ENCODE data around the gene CFAP20.
"Not testable (repeated sequence)": the region's sequence is repeated elsewhere in the genome, so short reads cannot be mapped to it uniquely, and the experiment has no call there.

The CFAP20 gene

DNA sequence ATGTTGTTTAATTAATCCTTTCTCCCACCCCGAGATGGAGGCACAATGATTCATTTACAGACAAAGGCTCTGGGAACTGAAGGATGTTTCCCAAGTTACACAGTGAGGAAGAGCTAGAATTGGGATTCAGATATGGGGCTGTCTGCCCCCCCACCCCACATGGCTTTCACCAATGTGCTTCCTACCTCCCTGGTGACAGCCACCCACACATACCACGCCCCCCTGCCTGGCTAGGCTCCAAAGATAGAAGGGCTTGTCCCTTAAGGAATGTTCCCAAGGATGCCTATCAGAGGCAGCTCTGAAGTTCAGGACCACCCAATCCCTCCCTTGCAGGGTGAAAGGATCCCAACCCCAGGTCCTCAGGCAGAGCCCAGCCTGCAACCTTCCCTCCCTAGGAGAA lies 32.9 kb downstream of the CFAP20 start:
- DNase-seq, result no peak
- no peaks in the 10 kb centered on the region for H3K27me3 Mint-ChIP-seq

DNA sequence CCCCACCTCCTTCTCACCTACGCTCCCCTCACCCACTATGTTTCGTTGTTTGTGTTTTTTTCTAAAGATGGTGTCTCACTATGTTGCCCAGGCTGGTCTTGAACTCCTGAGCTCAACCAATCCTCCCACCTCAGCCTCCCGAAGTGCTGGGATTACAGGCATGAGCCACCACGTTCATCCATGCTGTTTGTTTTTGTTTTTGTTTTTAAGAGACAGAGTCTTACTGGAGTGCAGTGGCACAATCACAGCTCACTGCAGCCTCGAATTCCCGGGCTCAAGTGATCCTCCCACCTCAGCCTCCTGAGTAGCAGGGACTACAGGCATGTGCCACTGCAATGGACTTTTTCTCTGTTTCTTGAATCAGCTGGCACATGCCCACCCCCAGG lies 33.6 kb downstream of the CFAP20 start:
- not testable (repeated sequence) for H3K36me3 Mint-ChIP-seq (ENCODE audit: low read depth); H3K27ac Mint-ChIP-seq; H3K9me3 Mint-ChIP-seq; H3K4me3 Mint-ChIP-seq; DNase-seq; H3K4me1 Mint-ChIP-seq (ENCODE audit: low read depth); H3K27me3 Mint-ChIP-seq

More for the DNA sequence above, 32.9 kb downstream of the CFAP20 start:
- Mint-ChIP-seq H3K4me3 (no peak overlapping the region), H3K36me3 (ENCODE audit: low read depth) (no peaks in the 10 kb centered on the region), H3K9me3 (no peaks in the 10 kb centered on the region), H3K4me1 (ENCODE audit: low read depth) (no peaks in the 10 kb centered on the region), H3K27ac (no peak overlapping the region)

DNA sequence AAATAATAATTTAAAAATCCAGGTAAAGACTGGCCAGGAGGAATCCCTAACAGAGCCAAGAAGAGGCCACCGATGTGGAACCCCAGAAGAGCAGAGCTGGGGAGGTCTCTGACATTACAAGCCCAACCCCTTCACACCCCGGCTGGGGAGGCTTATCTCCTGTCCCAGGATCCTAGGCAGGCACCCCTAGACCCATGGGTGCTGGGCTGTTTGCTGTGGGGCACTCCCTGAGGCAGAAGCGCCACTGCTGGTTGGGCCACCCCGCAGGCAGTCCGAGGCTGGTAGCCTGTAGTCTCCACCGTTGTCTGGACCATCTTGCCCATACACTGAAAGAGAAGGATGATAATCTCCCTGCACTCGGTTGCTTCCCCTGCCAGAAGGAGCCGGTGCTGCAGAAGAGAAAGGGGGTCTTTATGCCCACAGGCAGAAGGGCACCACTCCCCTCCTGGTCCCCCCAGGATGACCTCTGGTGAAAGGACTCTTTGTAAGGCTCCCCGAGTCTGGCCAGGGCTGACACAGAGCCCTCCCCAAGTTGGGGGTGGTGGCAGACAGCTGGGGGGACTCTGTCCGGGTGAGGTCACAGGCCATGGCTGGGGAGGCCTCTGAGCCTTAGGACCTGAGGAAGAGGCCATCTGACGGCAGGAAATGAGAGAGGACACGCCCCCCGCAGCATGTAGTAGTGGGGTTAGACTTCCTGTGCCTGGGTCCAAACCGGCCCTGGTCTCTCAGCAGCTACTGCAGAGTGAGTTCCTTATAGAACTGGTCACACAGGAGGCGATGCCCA lies 34.2 kb downstream of the CFAP20 start:
- no peak for DNase-seq
- Mint-ChIP-seq H3K27ac (no peak overlapping the region), H3K27me3 (no peaks in the 10 kb centered on the region), H3K36me3 (ENCODE audit: low read depth) (no peaks in the 10 kb centered on the region), H3K4me1 (ENCODE audit: low read depth) (no peaks in the 10 kb centered on the region), H3K4me3 (no peak overlapping the region), H3K9me3 (no peaks in the 10 kb centered on the region)

DNA sequence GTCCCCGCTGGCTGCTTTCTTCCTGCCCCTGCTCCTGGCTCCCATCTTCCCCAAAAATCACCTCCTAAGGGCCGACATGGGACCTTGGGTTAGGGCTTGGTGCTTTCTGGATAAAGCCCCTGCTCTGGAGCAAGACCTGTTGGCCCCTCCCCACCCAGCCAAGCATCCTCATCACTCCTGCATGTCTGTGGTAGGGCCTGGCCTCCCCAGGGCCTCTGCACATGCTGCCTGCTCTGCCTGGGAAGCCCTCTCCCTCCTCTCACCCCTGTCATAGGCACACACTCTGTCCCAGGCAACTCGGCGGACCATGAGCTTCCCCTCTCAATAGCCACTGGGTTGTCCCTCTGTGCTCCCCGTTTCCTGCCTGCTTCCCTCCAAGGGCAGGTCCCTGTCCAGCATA lies 35.2 kb downstream of the CFAP20 start:
- Mint-ChIP-seq H3K4me1 (ENCODE audit: low read depth) (no peaks in the 10 kb centered on the region), H3K27ac (no peak overlapping the region), H3K36me3 (ENCODE audit: low read depth) (no peaks in the 10 kb centered on the region), H3K4me3 (no peak overlapping the region), H3K9me3 (no peaks in the 10 kb centered on the region), H3K27me3 (no peaks in the 10 kb centered on the region)
- no peak for DNase-seq

DNA sequence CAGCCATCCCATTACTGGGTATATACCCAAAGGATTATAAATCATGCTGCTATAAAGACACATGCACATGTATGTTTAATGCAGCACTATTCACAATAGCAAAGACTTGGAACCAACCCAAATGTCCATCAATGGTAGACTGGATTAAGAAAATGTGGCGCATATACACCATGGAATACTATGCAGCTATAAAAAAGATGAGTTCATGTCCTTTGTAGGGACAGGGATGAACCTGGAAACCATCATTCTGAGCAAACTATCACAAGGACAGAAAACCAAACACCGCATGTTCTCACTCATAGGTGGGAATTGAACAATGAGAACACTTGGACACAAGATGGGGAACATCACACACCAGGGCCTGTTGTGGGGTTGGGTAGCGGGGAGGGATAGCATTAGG lies 38.8 kb downstream of the CFAP20 start:
- H3K4me1 Mint-ChIP-seq (ENCODE audit: low read depth), result not testable (repeated sequence)

DNA sequence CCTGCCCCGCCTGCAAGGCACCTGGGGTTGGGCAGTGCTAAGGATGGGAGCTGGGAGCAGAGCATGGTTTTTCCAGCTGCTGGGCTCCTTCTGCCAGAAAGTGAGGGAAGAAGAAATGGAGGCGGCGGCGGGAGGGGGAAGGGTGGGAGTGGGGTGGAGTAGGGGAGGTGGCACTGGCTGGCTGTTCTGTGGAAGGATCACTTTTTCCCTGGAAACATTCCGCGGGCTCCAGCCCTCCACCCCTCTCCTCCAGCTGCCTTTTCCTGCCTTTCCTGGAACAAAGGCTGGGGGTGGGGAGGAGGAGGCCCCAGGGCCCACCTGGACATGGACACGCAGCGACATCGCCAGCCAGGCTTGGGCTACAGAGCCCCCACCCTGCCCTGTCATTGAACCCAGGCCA lies 41.1 kb downstream of the CFAP20 start:
- no peaks in the 10 kb centered on the region for H3K27me3 Mint-ChIP-seq
- no peak overlapping the region for H3K4me3 Mint-ChIP-seq
- DNase-seq, result no peak
- H3K4me1 Mint-ChIP-seq (ENCODE audit: low read depth), result no peaks in the 10 kb centered on the region
- no peak overlapping the region for H3K27ac Mint-ChIP-seq
- H3K9me3 Mint-ChIP-seq, result no peaks in the 10 kb centered on the region
- H3K36me3 Mint-ChIP-seq (ENCODE audit: low read depth), result no peaks in the 10 kb centered on the region

More for the DNA sequence above, 38.8 kb downstream of the CFAP20 start:
- not testable (repeated sequence) for DNase-seq; H3K27me3 Mint-ChIP-seq; H3K36me3 Mint-ChIP-seq (ENCODE audit: low read depth); H3K9me3 Mint-ChIP-seq; H3K4me3 Mint-ChIP-seq; H3K27ac Mint-ChIP-seq

DNA sequence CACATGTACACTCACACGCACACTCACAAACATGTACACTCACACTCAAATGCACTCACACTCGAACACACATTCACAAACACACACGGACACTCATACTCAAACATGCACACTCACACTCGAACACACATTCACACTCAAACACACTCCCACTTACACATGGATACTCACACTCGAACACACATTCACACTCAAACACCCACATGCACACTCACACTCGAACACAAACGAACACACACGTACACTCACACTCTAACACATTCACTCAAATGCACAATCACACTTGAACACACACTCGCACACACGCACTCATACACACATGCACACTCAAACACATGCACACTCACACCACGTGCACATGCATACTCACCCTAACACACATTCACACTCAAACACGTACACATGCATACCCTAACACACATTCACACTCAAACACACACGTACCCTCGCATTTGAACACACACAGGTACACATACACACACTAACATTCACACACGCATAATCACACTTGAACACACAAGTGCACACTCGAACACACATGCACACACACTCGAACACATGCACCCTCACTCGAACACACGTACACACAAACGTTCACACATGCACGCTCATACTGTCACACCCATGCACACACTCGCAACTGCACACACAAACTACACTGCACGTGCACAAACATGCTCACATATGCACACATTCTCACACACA lies 41.8 kb downstream of the CFAP20 start:
- Mint-ChIP-seq H3K27ac (no peak overlapping the region), H3K36me3 (ENCODE audit: low read depth) (no peaks in the 10 kb centered on the region), H3K4me3 (no peak overlapping the region), H3K9me3 (no peaks in the 10 kb centered on the region), H3K4me1 (ENCODE audit: low read depth) (no peaks in the 10 kb centered on the region), H3K27me3 (no peaks in the 10 kb centered on the region)
- no peak for DNase-seq

DNA sequence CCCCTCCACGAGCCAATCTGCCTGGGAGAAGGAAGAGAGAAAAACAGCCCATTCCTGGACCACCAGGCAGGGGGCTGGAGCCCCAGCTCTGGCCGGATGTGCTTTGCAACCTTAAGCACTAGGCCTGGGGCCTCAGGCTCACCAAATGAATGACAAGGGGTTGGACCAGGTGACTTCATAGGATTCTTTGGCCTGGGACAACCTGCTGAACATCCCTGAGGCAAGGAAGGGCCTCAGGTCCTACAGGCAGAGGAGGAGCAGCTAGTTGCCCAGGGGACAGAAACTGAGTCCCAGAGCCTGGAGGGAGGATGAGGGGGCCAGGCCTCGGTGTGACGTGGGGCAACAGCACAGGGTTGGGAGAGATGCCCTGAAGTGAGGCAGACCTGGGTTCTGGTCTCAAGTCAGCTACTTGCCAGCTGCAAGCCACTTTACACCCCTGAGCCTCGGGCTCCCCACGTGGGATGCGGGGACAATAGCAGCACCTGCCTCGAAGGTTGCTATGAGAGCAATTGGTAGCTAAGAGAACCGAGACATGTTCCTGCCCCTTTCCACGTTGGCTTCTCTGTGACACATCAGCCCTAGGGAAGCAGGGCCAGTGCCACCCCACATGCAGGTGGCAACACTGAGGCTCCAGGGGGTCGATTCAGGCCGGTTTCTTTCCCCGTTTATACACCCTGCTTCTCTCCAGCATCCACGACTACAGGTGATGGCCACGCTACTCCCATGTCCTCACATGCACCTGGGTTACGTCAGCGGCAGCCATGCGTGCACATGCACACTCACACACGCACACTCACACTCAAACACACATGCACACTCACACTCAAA lies 42.6 kb downstream of the CFAP20 start:
- H3K27me3 Mint-ChIP-seq, result no peaks in the 10 kb centered on the region

DNA sequence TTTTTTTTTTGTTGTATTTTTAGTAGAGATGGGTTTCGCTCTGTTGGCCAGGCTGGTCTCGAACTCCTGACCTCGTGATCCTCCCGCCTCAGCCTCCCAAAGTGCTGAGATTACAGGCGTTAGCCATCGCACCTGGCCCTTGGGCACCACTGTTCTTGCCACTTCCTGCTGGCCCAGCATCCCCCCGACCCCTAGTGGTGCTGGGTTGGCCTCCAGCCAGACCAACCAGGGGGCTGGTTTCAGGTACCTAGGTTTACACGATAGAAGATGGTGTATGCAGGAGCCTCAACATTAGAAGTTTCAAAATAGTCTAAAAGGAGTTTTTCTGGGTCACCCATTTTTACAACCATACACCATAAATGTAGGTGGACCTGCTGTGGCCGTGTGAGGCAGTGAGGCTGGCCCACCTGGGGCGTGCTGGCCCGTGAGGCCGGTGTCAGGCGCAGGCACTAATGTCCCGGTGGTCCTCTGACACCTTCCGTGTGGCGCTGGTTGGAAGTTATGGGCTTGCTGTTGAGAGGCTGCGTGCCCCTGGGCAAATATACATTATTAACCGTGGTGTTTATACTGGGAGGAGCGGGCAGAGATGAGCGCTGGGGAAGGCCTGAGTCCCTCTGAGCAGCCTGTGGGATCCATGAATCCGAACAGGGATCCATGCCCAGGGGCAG lies 43.5 kb downstream of the CFAP20 start:
- H3K36me3 Mint-ChIP-seq (ENCODE audit: low read depth), result no peaks in the 10 kb centered on the region
- no peaks in the 10 kb centered on the region for H3K9me3 Mint-ChIP-seq
- no peak overlapping the region for H3K4me3 Mint-ChIP-seq
- H3K4me1 Mint-ChIP-seq (ENCODE audit: low read depth), result no peaks in the 10 kb centered on the region
- DNase-seq, result no peak
- no peak overlapping the region for H3K27ac Mint-ChIP-seq
- no peaks in the 10 kb centered on the region for H3K27me3 Mint-ChIP-seq

More for the DNA sequence above, 42.6 kb downstream of the CFAP20 start:
- no peaks in the 10 kb centered on the region for H3K36me3 Mint-ChIP-seq (ENCODE audit: low read depth)
- H3K4me1 Mint-ChIP-seq (ENCODE audit: low read depth), result no peaks in the 10 kb centered on the region
- H3K9me3 Mint-ChIP-seq, result no peaks in the 10 kb centered on the region
- no peak overlapping the region for H3K27ac Mint-ChIP-seq
- H3K4me3 Mint-ChIP-seq, result no peak overlapping the region
- DNase-seq, result no peak

DNA sequence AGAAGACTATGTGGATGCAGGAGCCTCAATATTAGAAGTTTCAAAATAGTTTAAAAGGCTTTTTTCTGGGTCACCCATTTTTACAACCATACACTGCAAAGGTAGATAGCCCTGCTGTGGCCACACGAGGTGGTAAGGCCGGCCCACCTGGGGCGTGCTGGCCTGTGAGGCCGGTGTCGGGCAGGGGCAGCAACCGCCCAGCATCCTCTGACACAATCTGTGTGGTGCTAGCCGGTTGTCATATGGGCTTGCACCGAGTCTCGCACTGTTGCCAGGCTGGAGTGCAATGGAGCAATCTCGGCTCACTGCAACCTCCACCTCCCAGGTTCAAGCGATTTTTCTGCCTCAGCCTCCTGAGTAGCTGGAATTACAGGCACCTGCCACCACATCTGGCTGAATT lies 44.0 kb downstream of the CFAP20 start:
- Mint-ChIP-seq H3K4me3 (no peak overlapping the region), H3K4me1 (ENCODE audit: low read depth) (no peaks in the 10 kb centered on the region), H3K9me3 (no peaks in the 10 kb centered on the region), H3K27me3 (no peaks in the 10 kb centered on the region), H3K36me3 (ENCODE audit: low read depth) (no peaks in the 10 kb centered on the region), H3K27ac (no peak overlapping the region)
- DNase-seq, result no peak

DNA sequence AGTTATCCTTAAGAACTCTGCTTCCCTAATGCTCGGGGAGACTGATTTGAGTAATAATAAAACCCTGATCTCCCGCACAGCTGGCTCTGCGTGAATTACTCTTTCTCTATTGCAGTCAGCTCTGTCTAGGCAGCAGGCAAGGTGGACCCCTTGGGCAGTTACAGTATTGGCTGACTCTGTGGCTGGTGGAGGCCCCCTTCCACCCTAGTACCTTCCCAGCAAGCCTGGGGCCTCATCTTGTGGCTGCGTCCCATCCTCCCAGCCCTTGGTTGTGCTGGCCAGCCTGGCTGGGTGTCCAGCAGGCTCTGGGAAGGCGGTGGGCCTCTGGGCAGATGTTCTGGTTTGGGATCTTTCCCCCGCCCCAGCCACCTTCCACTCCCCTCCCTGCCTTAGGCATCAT lies 44.5 kb downstream of the CFAP20 start:
- Mint-ChIP-seq H3K4me1 (ENCODE audit: low read depth) (no peaks in the 10 kb centered on the region), H3K4me3 (no peak overlapping the region), H3K36me3 (ENCODE audit: low read depth) (no peaks in the 10 kb centered on the region), H3K9me3 (no peaks in the 10 kb centered on the region), H3K27ac (no peak overlapping the region), H3K27me3 (no peaks in the 10 kb centered on the region)
- DNase-seq, result no peak

DNA sequence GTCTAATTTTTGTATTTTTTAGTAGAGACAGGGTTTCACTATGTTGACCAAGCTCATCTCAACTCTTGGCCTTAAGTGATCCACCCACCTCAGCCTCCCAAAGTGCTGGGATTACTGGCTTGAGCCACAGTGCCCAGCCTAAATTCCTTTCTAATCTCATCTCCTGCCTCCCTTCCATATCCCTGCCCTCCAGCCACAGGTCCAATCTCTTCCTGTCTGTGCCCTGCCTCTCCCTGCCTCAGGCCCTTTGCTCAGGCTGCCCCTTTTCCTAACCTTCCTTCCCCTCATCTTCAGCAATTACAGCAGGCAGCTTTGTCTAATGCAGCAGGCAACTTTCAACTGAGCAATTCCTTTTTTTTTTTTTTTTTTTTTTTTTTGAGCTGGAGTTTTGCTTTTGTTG lies 46.8 kb downstream of the CFAP20 start:
- DNase-seq, result no peak
- no peak overlapping the region for H3K27ac Mint-ChIP-seq
- no peaks in the 10 kb centered on the region for H3K9me3 Mint-ChIP-seq
- H3K4me3 Mint-ChIP-seq, result no peak overlapping the region
- no peaks in the 10 kb centered on the region for H3K4me1 Mint-ChIP-seq (ENCODE audit: low read depth)
- no peaks in the 10 kb centered on the region for H3K27me3 Mint-ChIP-seq
- no peaks in the 10 kb centered on the region for H3K36me3 Mint-ChIP-seq (ENCODE audit: low read depth)

DNA sequence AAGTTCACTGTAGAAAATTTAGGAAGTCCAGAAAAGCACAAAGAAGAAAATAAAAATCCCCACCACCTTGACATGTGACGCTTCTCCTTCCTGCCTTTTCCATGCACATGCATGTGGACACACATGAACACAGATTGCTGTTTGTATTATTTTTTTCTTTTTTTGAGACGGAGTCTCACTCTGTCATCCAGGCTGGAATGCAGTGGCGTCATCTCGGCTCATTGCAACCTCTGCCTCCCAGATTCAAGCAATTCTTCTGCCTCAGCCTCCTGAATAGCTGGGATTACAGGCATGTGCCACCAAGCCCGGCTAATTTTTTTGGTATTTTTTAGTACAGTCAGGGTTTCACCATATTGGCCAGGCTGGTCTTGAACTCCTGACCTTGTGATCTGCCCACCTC lies 48.5 kb downstream of the CFAP20 start:
- H3K27me3 Mint-ChIP-seq; H3K4me3 Mint-ChIP-seq; H3K4me1 Mint-ChIP-seq (ENCODE audit: low read depth); H3K9me3 Mint-ChIP-seq; DNase-seq; H3K36me3 Mint-ChIP-seq (ENCODE audit: low read depth); H3K27ac Mint-ChIP-seq: not testable (repeated sequence)

DNA sequence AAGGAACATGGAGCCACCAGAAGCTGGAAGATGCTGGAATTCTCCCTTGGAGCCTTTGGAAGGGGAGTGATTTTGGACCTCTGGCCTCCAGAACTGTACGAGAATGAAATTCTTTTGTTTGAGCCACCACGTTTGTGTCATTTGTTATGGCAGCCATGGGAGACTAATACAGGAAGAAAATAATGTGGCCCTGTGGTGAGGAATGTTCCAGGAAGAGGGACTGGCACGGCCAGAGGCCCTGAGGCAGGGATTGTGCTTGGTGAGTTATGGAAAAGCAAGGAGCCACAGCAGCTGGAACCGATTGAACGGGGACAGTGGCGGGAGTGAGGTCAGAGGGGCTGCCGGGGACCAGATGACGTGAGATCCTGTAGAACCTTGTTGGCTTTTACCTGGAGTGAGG lies 51.4 kb downstream of the CFAP20 start:
- no peaks in the 10 kb centered on the region for H3K36me3 Mint-ChIP-seq (ENCODE audit: low read depth)
- DNase-seq, result no peak
- H3K9me3 Mint-ChIP-seq, result no peaks in the 10 kb centered on the region
- no peaks in the 10 kb centered on the region for H3K4me1 Mint-ChIP-seq (ENCODE audit: low read depth)
- no peaks in the 10 kb centered on the region for H3K27me3 Mint-ChIP-seq
- no peak overlapping the region for H3K4me3 Mint-ChIP-seq
- H3K27ac Mint-ChIP-seq, result no peak overlapping the region

All from activated T-cell treated with anti-CD3 and anti-CD28 coated beads, Interleukin-2, amount 50 U/mL, for 24 hours (primary cell).